Astrocyte (in vitro differentiated cells and primary cell): ENCODE results near the gene COX8C. TPM values are rescaled to one million over a fixed set of nuclear protein-coding genes. Genes with fewer than 3 reads are reported as not detected.

ENCODE experiments used
- DNase-seq: peaks from one replicate; pipeline ENCODE4 v3.0.0-alpha.2; 2010; ENCODE audit warnings: low read depth
- FAIRE-seq: peaks from 2 replicates; lab custom pipeline; 2011; peaks lifted over from hg19 to GRCh38; lab: Jason Lieb, UNC
- H2AFZ ChIP-seq: 2 replicates; pipeline ENCODE4 v1.6.0; 2012; ENCODE audit warnings: low read depth, low read length, inconsistent platforms
- H3K27ac ChIP-seq: 2 replicates; pipeline ENCODE4 v1.5.1; 2011; ENCODE audit warnings: low read depth, low read length, inconsistent platforms
- H3K27me3 ChIP-seq: 2 replicates; pipeline ENCODE4 v1.6.0; 2011; ENCODE audit warnings: low read length, inconsistent platforms; ENCODE audit not compliant: insufficient read depth
- H3K36me3 ChIP-seq: 2 replicates; pipeline ENCODE4 v1.5.1; 2011; ENCODE audit warnings: low read length, inconsistent platforms; ENCODE audit not compliant: insufficient read depth
- H3K4me1 ChIP-seq: 2 replicates; pipeline ENCODE4 v1.5.1; 2011; ENCODE audit warnings: low read length, inconsistent platforms; ENCODE audit not compliant: insufficient read depth
- H3K4me2 ChIP-seq: 2 replicates; pipeline ENCODE4 v1.6.0; 2012; ENCODE audit warnings: low read length, inconsistent platforms
- H3K4me3 ChIP-seq: 2 replicates; pipeline ENCODE4 v1.5.1; 2011; ENCODE audit warnings: low read depth, mild to moderate bottlenecking, low read length, inconsistent platforms; ENCODE audit not compliant: insufficient read depth
- H3K79me2 ChIP-seq: 2 replicates; pipeline ENCODE4 v1.6.0; 2012; ENCODE audit warnings: mild to moderate bottlenecking, low read length, inconsistent platforms; ENCODE audit not compliant: insufficient read depth
- H3K9ac ChIP-seq: 2 replicates; pipeline ENCODE4 v1.6.0; 2012; ENCODE audit warnings: mild to moderate bottlenecking, low read length, inconsistent platforms
- H3K9me3 ChIP-seq: 2 replicates; pipeline ENCODE4 v1.5.1; 2012; ENCODE audit warnings: low read depth, mild to moderate bottlenecking, low read length, inconsistent platforms; ENCODE audit not compliant: insufficient read depth
- H4K20me1 ChIP-seq: 2 replicates; pipeline ENCODE4 v1.6.0; 2012; ENCODE audit warnings: low read length, inconsistent platforms; ENCODE audit not compliant: insufficient read depth
- H3K27ac Mint-ChIP-seq: one replicate; pipeline ENCODE4 v1.8.0; 2021; ENCODE audit warnings: mild to moderate bottlenecking, mixed read lengths; ENCODE audit not compliant: unreplicated experiment
- H3K27me3 Mint-ChIP-seq: one replicate; pipeline ENCODE4 v1.8.0; 2021; ENCODE audit warnings: low read depth, mixed read lengths; ENCODE audit not compliant: unreplicated experiment
- H3K36me3 Mint-ChIP-seq: one replicate; pipeline ENCODE4 v1.8.0; 2021; ENCODE audit warnings: low read depth, mixed read lengths; ENCODE audit not compliant: unreplicated experiment
- H3K4me1 Mint-ChIP-seq: one replicate; pipeline ENCODE4 v1.8.0; 2021; ENCODE audit warnings: low read depth, mixed read lengths; ENCODE audit not compliant: unreplicated experiment
- H3K4me3 Mint-ChIP-seq: one replicate; pipeline ENCODE4 v1.8.0; 2021; ENCODE audit warnings: mild to moderate bottlenecking, moderate library complexity, mixed read lengths; ENCODE audit not compliant: unreplicated experiment
- H3K9me3 Mint-ChIP-seq: one replicate; pipeline ENCODE4 v1.8.0; 2021; ENCODE audit warnings: mild to moderate bottlenecking, mixed read lengths; ENCODE audit not compliant: unreplicated experiment
- EZH2 ChIP-seq: IDR thresholded peaks from 2 replicates; pipeline ENCODE4 v1.6.1; 2012; ENCODE audit warnings: mild to moderate bottlenecking, low read length, inconsistent platforms; ENCODE audit not compliant: insufficient read depth
- total RNA-seq: library from RNA; stranded (reverse); gene quantifications from 2 replicates; pipeline ENCODE4 v1.2.1, GENCODE V29; 2021
- TF ChIP-seq, protein P1 (sequence below): IDR thresholded peaks from 2 replicates; pipeline ENCODE4 v1.5.1; 2011; ENCODE audit warnings: low read depth, mild to moderate bottlenecking, inconsistent platforms, low read length, moderate library complexity; ENCODE audit not compliant: insufficient read depth

COX8C gene
- total RNA-seq, 1 donor from 2014 or later: not detected

DNA sequence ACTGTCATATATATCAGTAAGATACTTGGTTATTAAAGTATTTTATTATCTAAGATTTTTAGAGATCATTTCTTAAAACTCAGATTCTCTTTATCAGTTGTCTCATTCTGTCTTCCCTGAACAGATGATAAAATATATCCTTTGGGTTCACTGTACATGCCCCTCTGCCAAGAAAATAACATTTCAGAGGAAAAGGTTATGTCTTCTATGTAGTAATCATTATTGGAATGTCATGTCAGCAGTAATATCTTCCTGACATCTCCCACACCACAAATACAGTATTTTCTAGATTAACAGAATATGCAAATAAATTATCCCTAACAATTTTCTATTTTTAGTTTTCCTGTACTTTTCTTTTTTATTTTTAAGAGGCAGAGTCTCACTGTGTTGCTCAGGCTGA, 40.2 kb upstream of the COX8C start:
- no peak overlapping the region for H3K4me2 ChIP-seq
- Mint-ChIP-seq H3K4me1 (peaks cover 38% of the 10 kb centered on the region), H3K36me3 (peaks cover 3% of the 10 kb centered on the region), H3K27me3 (no peaks in the 10 kb centered on the region), H3K27ac (no peak overlapping the region), H3K9me3 (no peaks in the 10 kb centered on the region), H3K4me3 (no peak overlapping the region)
- H3K9me3 ChIP-seq: no peaks in the 10 kb centered on the region
- no peak overlapping the region for H3K27ac ChIP-seq
- no peaks in the 10 kb centered on the region for H3K27me3 ChIP-seq
- peaks cover 5% of the 10 kb centered on the region for H3K4me1 ChIP-seq
- TF ChIP-seq, protein P1, sequence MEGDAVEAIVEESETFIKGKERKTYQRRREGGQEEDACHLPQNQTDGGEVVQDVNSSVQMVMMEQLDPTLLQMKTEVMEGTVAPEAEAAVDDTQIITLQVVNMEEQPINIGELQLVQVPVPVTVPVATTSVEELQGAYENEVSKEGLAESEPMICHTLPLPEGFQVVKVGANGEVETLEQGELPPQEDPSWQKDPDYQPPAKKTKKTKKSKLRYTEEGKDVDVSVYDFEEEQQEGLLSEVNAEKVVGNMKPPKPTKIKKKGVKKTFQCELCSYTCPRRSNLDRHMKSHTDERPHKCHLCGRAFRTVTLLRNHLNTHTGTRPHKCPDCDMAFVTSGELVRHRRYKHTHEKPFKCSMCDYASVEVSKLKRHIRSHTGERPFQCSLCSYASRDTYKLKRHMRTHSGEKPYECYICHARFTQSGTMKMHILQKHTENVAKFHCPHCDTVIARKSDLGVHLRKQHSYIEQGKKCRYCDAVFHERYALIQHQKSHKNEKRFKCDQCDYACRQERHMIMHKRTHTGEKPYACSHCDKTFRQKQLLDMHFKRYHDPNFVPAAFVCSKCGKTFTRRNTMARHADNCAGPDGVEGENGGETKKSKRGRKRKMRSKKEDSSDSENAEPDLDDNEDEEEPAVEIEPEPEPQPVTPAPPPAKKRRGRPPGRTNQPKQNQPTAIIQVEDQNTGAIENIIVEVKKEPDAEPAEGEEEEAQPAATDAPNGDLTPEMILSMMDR: no peak
- TF ChIP-seq EZH2: no peak
- peaks cover 96% of the 10 kb centered on the region for H3K79me2 ChIP-seq
- DNase-seq: no peak
- no peaks in the 10 kb centered on the region for H3K36me3 ChIP-seq
- FAIRE-seq: no peak
- H2AFZ ChIP-seq: no peak overlapping the region
- H4K20me1 ChIP-seq: peaks cover 66% of the 10 kb centered on the region
- no peak overlapping the region for H3K9ac ChIP-seq
- H3K4me3 ChIP-seq: no peak overlapping the region

DNA sequence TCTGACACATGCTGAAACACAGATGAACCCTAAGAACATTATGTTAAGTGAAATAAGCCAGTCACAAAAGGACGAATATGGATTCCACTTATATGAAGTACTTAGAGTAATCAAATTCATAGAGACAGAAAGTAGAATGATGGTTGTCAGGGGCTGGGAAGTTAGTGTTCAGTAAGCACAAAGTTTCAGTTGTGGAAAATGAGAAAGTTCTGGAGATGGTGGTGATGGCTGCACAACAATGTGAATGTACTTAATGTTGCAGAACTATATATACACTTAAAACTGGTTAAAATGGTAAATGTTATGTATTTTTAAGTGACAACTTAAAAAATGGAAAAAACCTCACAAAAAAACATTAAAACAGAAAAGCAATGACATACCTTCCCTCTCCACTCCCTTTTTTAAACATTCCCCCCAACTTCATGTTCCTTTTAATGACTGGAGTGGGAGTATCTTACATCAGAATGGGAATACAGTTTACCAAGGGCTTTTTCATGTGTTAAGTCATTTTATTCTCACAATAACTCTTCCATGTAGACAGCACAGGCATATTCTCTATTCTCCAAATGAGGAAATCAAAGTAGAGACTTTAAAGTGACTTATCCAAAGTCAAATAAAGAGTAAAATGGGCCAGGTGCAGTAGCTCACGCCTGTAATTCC, 38.2 kb upstream of the COX8C start:
- H3K4me3 Mint-ChIP-seq: no peak overlapping the region

More for the DNA sequence above, 38.2 kb upstream of the COX8C start:
- no peaks in the 10 kb centered on the region for H3K9me3 ChIP-seq
- TF ChIP-seq, protein P1: no peak
- TF ChIP-seq EZH2: no peak
- H3K4me1 ChIP-seq: no peaks in the 10 kb centered on the region
- peaks cover 98% of the 10 kb centered on the region for H3K79me2 ChIP-seq
- H4K20me1 ChIP-seq: peaks cover 64% of the 10 kb centered on the region
- Mint-ChIP-seq H3K27ac (no peak overlapping the region), H3K27me3 (no peaks in the 10 kb centered on the region), H3K4me1 (peaks cover 23% of the 10 kb centered on the region), H3K36me3 (peaks cover 3% of the 10 kb centered on the region), H3K9me3 (no peaks in the 10 kb centered on the region)
- FAIRE-seq (no peak), DNase-seq (no peak)
- H3K27me3 ChIP-seq: no peaks in the 10 kb centered on the region
- no peak overlapping the region for H3K9ac ChIP-seq
- no peak overlapping the region for H3K4me2 ChIP-seq
- no peaks in the 10 kb centered on the region for H3K36me3 ChIP-seq
- H2AFZ ChIP-seq: no peak overlapping the region
- no peak overlapping the region for H3K4me3 ChIP-seq
- H3K27ac ChIP-seq: no peak overlapping the region
